GM18505 (cell line): ENCODE results near the gene AFF1.
"Not testable (repeated sequence)": the region's sequence is repeated elsewhere in the genome, so short reads cannot be mapped to it uniquely, and the experiment has no call there.

Source experiments
- ATAC-seq: cut with Tn5 transposase; IDR thresholded peaks from one replicate; pipeline ENCODE4 v1.9.1; 2021; ENCODE audit not compliant: unreplicated experiment
- POLR2A ChIP-seq: IDR thresholded peaks from 4 replicates; pipeline ENCODE4 v1.6.1; 2011; ENCODE audit warnings: borderline replicate concordance; ENCODE audit not compliant: insufficient read depth, insufficient read length; ENCODE audit errors: extremely low read depth

Gene AFF1

DNA sequence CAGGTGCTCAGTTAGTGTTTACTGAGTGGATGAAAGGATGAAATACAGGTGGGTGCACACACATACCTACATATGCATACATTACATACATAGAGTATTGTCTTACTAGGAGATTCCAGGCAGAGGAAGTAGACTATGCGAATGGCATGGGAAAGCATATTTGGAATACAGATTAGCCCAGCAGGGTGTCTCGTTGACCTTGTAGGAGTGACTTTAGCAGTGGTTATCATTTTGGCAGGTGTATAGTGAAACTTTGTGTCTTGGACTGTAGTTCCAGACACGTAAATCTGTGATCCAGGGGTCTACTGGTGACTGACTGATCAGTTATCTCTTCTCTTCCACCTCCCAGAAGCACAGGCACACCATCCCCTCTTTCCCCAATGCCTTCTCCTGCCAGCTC lies 199.3 kb downstream of the AFF1 start:
- no peak for TF ChIP-seq POLR2A
- no peak for ATAC-seq

DNA sequence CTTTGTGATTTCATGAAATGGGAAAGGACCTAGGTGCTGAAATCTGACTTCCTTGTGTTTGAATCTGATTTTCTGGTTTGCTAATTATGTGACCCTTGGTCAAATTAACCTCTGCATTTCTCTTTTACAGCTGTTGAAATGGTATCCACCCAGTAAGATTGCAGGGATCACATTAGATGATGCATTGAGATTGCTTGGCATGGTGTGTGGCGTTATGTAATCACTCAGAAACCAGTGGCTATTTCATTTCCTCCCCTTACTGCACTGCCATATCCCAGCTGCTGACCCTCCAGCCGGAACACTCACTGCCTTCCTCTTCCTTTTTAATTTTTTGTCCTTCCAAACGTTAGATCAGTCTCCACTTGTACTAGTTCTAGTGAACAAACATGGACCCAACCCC lies 206.6 kb downstream of the AFF1 start:
- no peak for TF ChIP-seq POLR2A
- no peak for ATAC-seq

- no peak for TF ChIP-seq POLR2A
- no peak for ATAC-seq
These were observed 209.5 kb downstream of the AFF1 start for GRCh38 chr4:87144356-87144755.

DNA sequence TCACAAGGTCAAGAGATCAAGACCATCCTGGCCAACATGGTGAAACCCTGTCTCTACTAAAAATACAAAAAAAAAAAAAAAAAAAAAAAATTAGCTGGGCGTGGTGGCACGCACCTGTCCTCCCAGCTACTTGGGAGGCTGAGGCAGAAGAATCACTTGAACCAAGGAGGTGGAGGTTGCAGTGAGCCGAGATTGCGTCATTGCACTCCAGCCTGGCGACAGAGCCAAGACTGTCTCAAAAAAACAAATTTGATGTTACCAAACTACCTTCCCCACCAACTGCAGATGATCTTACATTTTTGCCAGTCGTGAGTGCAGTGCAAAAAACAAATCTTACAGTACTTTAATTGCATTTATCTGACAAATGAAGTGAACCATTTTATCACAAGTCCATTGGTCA lies 211.1 kb downstream of the AFF1 start:
- not testable (repeated sequence) for ATAC-seq

- ATAC-seq: no peak
- no peak for TF ChIP-seq POLR2A
These were observed 212.3 kb downstream of the AFF1 start for GRCh38 chr4:87147116-87147515.

DNA sequence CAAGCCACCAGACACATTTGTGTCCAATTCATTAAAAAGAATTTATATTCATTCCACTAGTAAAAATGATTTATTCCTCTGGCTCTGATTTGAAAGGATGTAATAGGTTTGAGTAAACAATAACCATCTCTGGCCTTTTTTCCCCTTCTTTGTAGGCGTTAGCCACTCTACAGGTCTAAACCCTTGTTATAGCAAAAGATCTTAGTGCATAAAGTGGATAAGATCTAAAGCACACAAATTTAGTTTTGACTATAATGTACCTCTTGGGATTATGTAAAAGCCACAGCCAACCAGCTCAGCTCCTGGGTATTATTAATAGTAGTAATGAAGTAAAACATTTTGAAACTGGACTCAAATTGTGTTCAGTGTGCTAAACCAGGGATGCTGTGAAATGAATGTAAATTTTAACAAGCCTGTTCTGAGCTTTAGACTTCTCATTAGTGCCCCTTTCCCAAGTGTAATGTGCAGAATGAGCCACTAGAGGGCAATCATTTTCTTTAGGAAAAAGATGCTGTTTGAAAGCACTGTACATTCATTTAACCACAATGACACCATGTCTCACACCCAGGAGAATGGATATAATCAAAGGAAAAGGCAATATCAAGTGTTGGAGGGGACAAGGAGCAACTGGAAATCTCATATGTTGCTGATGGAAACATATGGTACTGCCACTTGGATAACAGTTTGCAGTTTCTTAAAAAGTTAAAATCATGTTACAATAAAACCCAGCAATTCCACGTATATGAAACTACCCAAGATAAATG lies 215.9 kb downstream of the AFF1 start:
- TF ChIP-seq POLR2A: no peak
- peak; percentile 60 for ATAC-seq

- ATAC-seq: no peak
- no peak for TF ChIP-seq POLR2A
These were observed 216.9 kb downstream of the AFF1 start for GRCh38 chr4:87151730-87152129.

- ATAC-seq: no peak
These were observed 217.7 kb downstream of the AFF1 start for GRCh38 chr4:87152310-87153041.

DNA sequence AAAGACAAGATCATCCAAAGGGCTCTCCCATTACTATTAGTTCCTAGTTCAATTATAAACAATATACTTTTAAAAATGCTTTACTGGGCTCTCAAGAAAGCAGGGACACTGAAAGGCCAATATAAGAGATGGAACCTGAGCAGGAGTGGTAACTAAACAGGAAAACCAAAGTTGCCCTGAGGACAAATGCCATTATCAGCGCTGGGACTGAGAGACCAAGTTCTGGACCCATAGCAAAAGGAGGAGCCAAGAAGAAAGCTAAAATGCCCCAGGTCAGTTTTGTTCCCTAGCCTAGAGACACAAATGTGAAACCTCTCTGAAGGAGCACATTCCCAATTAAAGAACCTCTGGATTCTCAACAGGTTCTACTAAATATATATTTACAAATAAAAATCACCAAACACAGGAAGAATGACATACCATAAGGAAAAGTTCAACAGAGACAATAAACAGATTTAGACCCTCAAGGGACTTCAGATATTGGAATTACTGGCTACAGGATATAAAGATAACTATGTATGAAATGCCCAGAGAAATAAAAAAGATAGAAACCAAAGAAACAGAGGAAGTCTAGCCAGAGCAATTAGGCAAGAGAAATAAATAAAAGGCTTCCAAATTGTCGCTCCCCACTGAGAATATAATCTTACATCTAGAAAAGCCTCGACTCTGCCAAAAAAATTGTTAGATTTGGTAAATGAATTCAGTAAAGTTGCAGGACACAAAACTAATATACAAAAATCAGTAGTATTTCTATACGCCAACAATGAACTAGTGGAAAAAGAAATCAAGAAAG lies 218.5 kb downstream of the AFF1 start:
- no peak for TF ChIP-seq POLR2A
- no peak for ATAC-seq

More at GRCh38 chr4:87152310-87153041, 217.7 kb downstream of the AFF1 start:
- TF ChIP-seq POLR2A: no peak

DNA sequence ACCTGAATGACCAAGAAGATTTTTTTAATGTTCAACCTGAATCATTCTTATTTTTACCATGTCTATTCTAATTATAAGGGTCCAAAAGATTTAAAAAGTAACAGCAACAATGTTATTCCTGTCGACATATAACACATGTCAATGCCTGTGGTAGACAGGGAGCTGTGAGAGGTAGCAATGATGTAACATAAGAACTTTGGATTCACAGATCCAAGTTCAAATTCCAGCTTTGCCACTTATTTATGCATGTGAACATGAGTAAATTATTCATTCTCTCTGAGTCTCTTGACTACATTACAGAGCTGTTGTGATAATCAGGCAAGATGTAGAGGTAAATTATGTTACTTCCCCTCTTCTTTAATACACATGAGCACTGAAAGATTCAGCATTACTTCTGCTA lies 231.1 kb downstream of the AFF1 start:
- ATAC-seq: no peak
- no peak for TF ChIP-seq POLR2A

- TF ChIP-seq POLR2A: no peak
- ATAC-seq: no peak
These were observed 231.6 kb downstream of the AFF1 start for GRCh38 chr4:87166296-87166854.

- no peak for ATAC-seq
- no peak for TF ChIP-seq POLR2A
These were observed 237.1 kb downstream of the AFF1 start for GRCh38 chr4:87171944-87172343.

DNA sequence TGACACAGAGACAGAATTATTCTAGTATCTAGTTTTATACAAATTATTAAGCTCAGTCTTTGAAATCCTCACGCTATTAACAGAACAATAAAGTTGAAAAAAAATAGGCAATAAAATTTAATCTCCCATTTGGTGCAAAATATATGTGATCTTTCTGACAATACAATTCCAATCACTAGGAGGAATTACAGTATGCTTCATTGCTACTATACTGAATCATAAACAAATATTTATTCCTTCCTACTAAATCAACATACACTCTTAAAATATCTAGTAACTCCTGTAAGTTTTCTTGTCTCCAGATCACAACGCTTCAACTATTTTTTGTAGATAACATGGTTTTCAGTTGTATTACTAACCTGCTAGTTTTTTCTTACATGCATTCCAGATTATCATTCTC lies 239.9 kb downstream of the AFF1 start:
- no peak for ATAC-seq
- TF ChIP-seq POLR2A: no peak
